ENCODE measurements around the gene CYP4A22. TPM values are rescaled to one million over a fixed set of nuclear protein-coding genes. Genes with fewer than 3 reads are reported as not detected.
"Not testable (repeated sequence)": the region's sequence is repeated elsewhere in the genome, so short reads cannot be mapped to it uniquely, and the experiment has no call there.

Gene CYP4A22
- total and polyA plus RNA-seq, 4 experiments from 2014 or later, result not detected

DNA sequence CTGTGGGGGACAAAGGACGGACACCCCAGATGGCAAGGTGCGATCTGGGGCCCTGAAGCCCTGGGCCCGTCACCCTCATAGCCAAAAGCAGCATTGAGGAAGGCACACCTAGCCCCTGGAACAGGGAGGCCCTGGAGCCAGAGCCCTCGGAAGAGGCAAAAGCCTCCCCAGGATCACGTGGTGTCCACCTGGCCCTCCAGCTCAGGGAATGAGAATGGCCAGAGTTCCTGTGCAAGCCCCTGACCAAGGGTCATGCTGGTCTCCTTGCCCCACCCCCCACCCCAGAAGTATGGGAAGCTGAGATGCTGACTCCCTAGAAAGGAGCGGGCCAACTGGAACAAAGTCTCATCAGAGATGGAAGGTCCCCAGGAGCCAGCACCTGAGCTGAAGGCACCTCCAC lies 53.6 kb downstream of the CYP4A22 start:
- POLR2A ChIA-PET (ENCODE audit: partially characterized antibody), result no interaction called here
- Mint-ChIP-seq H3K27ac (no peak overlapping the region), H3K4me3 (no peak overlapping the region), H3K27me3 (peaks cover 6% of the 10 kb centered on the region in 2 donors), H3K9me3 (no peaks in the 10 kb centered on the region), H3K4me1 (peaks cover 0 to 4% (median 4%) of the 10 kb centered on the region in 4 donors), H3K36me3 (no peaks in the 10 kb centered on the region)
- Histone ChIP-seq H3K27ac (ENCODE audit: low read depth, low read length) (no peak overlapping the region), H3K9me3 (ENCODE audit: control insufficient read depth in 1 of 2, low read length in 2 of 2) (no peaks in the 10 kb centered on the region), H3K4me3 (ENCODE audit: low read length in 2 of 2) (no peak overlapping the region), H3K4me1 (ENCODE audit: insufficient read depth, low read length) (no peaks in the 10 kb centered on the region), H3K36me3 (ENCODE audit: insufficient read depth, low read length) (no peaks in the 10 kb centered on the region), H3K27me3 (ENCODE audit: insufficient read depth, low read length) (no peaks in the 10 kb centered on the region)
- DNase-seq, result no peak
- CTCF ChIA-PET (ENCODE audit: partially characterized antibody), result interaction anchor here (1.4 to 8.8 kb wide), 4 partner anchors 12 to 535 kb away, joined by 7 to 169 read pairs (median 40); no protein-coding TSS in a partner anchor
- intact Hi-C loops (cut with micrococcal nuclease), result loop anchor here (5.0 kb wide), 1 partner anchor 536 kb away; no protein-coding TSS in a partner anchor

DNA sequence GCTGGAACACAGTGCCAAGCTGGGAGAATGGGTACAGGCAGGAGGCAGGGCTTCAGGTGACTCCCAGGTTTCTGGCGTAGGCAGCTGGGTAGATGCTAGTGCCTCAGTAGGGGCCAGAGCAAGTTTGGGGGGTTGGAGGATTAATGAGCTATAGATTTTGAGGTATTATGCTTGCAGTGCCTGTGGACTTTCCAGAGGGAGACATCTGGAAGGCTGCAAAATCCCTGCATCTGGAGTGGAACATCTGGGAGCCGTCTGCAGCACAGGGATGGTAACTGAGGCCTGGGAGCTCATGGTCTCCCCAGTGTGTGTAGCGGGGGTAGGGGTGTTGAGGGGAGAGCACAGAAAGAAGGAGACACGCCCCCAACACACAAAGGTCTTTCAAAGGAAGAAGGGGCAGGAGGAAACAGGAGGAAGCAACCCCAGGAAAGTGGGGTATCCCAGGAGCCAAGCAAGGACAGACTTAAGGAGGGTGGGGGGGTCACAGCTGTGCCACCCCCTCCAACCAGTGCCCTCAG lies 54.8 kb downstream of the CYP4A22 start:
- Mint-ChIP-seq H3K27me3 (peaks cover 6 to 8% of the 10 kb centered on the region in 2 donors), H3K27ac (peak overlapping the region in 1 of 7 donors; percentile 54), H3K4me1 (peaks cover 0 to 4% (median 4%) of the 10 kb centered on the region in 4 donors), H3K9me3 (no peaks in the 10 kb centered on the region), H3K36me3 (no peaks in the 10 kb centered on the region), H3K4me3 (no peak overlapping the region)
- POLR2A ChIA-PET (ENCODE audit: partially characterized antibody), result interaction anchor here (0.8 kb wide), 1 partner anchor 13 kb away, joined by 4 read pairs; no protein-coding TSS in a partner anchor
- no peaks in the 10 kb centered on the region for H3K27me3 ChIP-seq (ENCODE audit: insufficient read depth, low read length)
- no peaks in the 10 kb centered on the region for H3K4me1 ChIP-seq (ENCODE audit: insufficient read depth, low read length)
- no peaks in the 10 kb centered on the region for H3K36me3 ChIP-seq (ENCODE audit: insufficient read depth, low read length)
- intact Hi-C loops (cut with micrococcal nuclease), result loop anchor here (5.0 kb wide), 1 partner anchor 535 kb away; no protein-coding TSS in a partner anchor
- H3K27ac ChIP-seq (ENCODE audit: low read depth, low read length), result no peak overlapping the region
- no peaks in the 10 kb centered on the region for H3K9me3 ChIP-seq (ENCODE audit: control insufficient read depth in 1 of 2, low read length in 2 of 2)
- no peak for DNase-seq
- H3K4me3 ChIP-seq (ENCODE audit: low read length in 2 of 2), result no peak overlapping the region
- CTCF ChIA-PET (ENCODE audit: partially characterized antibody), result interaction anchor here (1.0 to 8.8 kb wide), 10 partner anchors 10 to 534 kb away, joined by 3 to 169 read pairs (median 14); no protein-coding TSS in a partner anchor

DNA sequence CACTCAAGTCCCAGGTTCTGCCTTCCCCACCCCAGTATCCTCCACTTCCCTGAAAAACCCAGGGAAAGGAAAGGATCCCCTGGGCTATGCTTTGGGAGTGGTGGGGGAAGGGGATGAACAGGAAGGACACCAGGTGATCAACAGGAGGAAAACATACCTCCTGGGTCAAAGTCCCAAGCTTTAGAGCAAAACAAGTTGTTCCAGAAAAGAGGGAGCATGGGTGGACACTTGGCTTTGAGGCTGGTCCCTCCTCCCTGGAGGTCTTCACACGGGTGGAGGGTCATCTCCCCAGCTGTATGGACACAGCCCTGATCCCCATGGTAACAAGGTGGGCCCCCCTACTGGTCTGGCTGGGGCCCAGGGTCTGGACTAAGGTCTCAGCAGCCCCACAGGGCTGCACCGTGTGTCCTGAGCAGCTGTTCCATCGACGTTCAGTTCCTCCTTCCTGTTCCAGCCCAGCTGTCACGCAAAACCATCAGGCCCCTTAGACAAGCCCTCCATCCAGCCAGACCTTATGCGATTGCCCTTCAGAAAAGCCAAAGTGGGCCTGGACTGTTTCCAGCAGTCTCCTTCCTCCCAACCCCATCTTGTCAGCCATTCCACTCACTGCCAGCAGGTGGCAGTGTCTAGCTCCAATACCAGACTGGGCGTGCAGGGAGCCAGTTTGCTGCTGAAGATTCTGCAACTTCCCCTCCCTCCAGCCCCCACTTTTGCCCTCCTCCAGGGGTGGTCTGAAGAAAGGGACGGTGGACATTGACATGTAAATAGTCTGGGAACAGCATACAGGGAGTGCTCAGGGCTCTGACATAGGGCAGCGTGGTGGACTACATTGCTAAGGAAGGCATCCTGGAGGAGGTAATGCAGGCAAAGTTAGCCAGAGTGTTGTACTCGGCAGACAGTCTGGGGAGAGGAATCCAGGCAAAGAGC lies 55.5 kb downstream of the CYP4A22 start:
- Histone ChIP-seq H3K4me1 (ENCODE audit: insufficient read depth, low read length) (no peaks in the 10 kb centered on the region), H3K27me3 (ENCODE audit: insufficient read depth, low read length) (no peaks in the 10 kb centered on the region), H3K36me3 (ENCODE audit: insufficient read depth, low read length) (no peaks in the 10 kb centered on the region), H3K4me3 (ENCODE audit: low read length in 2 of 2) (no peak overlapping the region), H3K27ac (ENCODE audit: low read depth, low read length) (no peak overlapping the region), H3K9me3 (ENCODE audit: control insufficient read depth in 1 of 2, low read length in 2 of 2) (no peaks in the 10 kb centered on the region)
- Mint-ChIP-seq H3K36me3 (no peaks in the 10 kb centered on the region), H3K9me3 (no peaks in the 10 kb centered on the region), H3K4me1 (peaks cover 0 to 4% (median 4%) of the 10 kb centered on the region in 4 donors), H3K4me3 (no peak overlapping the region), H3K27me3 (peaks cover 7 to 9% of the 10 kb centered on the region in 2 donors), H3K27ac (no peak overlapping the region)
- peak; percentile 42 to 59 (median 53) for DNase-seq
- CTCF ChIA-PET (ENCODE audit: partially characterized antibody), result interaction anchor here (0.6 to 8.8 kb wide), 29 partner anchors 10 to 534 kb away, joined by 3 to 169 read pairs (median 3); partner anchors contain the start of gene FOXD2
- POLR2A ChIA-PET (ENCODE audit: partially characterized antibody), result interaction anchor here (0.8 kb wide), 1 partner anchor 14 kb away, joined by 4 read pairs; no protein-coding TSS in a partner anchor
- intact Hi-C loops (cut with micrococcal nuclease), result loop anchor here (1.0 to 5.0 kb wide), 5 partner anchors 71 to 535 kb away; no protein-coding TSS in a partner anchor

DNA sequence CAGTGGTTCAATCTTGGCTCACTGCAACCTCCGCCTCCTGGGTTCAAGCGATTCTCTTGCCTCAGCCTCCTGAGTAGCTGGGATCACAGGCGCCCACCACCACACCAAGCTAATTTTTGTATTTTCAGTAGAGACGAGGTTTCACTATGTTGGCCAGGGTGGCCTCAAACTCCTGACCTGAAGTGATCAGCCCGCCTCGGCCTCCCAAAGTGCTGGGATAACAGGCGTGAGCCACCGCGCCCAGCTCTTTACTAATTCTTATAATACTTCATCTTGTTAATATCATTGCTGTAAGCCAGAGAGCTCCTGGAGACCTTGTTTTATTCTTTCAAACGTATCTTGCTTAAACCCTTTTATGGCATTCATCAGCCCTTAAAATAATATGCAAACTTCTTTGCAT lies 56.3 kb downstream of the CYP4A22 start:
- H3K36me3 ChIP-seq (ENCODE audit: insufficient read depth, low read length); H3K4me3 Mint-ChIP-seq; H3K9me3 ChIP-seq (ENCODE audit: control insufficient read depth in 1 of 2, low read length in 2 of 2); H3K4me1 ChIP-seq (ENCODE audit: insufficient read depth, low read length); H3K4me1 Mint-ChIP-seq; H3K27ac ChIP-seq (ENCODE audit: low read depth, low read length); POLR2A ChIA-PET (ENCODE audit: partially characterized antibody); H3K36me3 Mint-ChIP-seq; H3K27me3 ChIP-seq (ENCODE audit: insufficient read depth, low read length); H3K4me3 ChIP-seq (ENCODE audit: low read length in 2 of 2); DNase-seq; H3K9me3 Mint-ChIP-seq: not testable (repeated sequence)
- peak overlapping the region in 1 of 7 donors; percentile 26 for H3K27ac Mint-ChIP-seq
- intact Hi-C loops (cut with micrococcal nuclease), result loop anchor here (1.0 to 5.0 kb wide), 5 partner anchors 70 to 534 kb away; no protein-coding TSS in a partner anchor
- peaks cover 15 to 17% of the 10 kb centered on the region in 2 donors for H3K27me3 Mint-ChIP-seq
- CTCF ChIA-PET (ENCODE audit: partially characterized antibody), result interaction anchor here (0.6 to 8.8 kb wide), 29 partner anchors 9 to 533 kb away, joined by 3 to 169 read pairs (median 4); partner anchors contain the start of gene FOXD2

DNA sequence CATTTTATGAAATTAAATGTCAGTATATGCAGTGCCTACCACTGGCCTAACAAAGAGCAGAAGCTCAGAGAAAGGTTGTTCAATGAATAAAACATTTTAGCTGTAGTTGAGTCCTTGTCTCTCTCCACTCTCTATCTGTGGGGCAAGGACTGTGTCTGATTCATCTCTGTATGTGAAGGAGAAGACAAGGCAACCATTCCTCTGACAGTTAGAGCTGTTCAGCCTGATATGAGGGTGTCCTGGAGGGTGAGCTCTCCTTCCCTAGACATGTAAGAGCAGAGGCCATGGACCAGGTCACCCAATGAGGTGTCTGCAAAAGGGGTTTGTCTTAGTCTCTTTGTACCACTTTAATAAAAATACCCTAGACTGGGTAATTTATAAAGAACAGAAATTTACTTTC lies 57.1 kb downstream of the CYP4A22 start:
- peaks cover 0 to 2% (median 0%) of the 10 kb centered on the region in 8 donors for H3K9me3 Mint-ChIP-seq
- H3K36me3 Mint-ChIP-seq, result no peaks in the 10 kb centered on the region
- no peak for DNase-seq
- intact Hi-C loops (cut with micrococcal nuclease), result loop anchor here (5.0 kb wide), 1 partner anchor 533 kb away; no protein-coding TSS in a partner anchor
- peaks cover 0 to 4% (median 4%) of the 10 kb centered on the region in 4 donors for H3K4me1 Mint-ChIP-seq
- no peak overlapping the region for H3K27ac Mint-ChIP-seq
- ChIA-PET CTCF (ENCODE audit: partially characterized antibody) (interaction anchor here (0.9 to 8.8 kb wide), 15 partner anchors 8 to 517 kb away, joined by 3 to 169 read pairs (median 4); no protein-coding TSS in a partner anchor), POLR2A (ENCODE audit: partially characterized antibody) (no interaction called here)
- Histone ChIP-seq H3K27me3 (ENCODE audit: insufficient read depth, low read length) (no peaks in the 10 kb centered on the region), H3K4me3 (ENCODE audit: low read length in 2 of 2) (no peak overlapping the region), H3K27ac (ENCODE audit: low read depth, low read length) (no peak overlapping the region), H3K36me3 (ENCODE audit: insufficient read depth, low read length) (no peaks in the 10 kb centered on the region), H3K4me1 (ENCODE audit: insufficient read depth, low read length) (no peaks in the 10 kb centered on the region), H3K9me3 (ENCODE audit: control insufficient read depth in 1 of 2, low read length in 2 of 2) (no peaks in the 10 kb centered on the region)
- H3K4me3 Mint-ChIP-seq, result no peak overlapping the region
- peaks cover 23 to 25% of the 10 kb centered on the region in 2 donors for H3K27me3 Mint-ChIP-seq

DNA sequence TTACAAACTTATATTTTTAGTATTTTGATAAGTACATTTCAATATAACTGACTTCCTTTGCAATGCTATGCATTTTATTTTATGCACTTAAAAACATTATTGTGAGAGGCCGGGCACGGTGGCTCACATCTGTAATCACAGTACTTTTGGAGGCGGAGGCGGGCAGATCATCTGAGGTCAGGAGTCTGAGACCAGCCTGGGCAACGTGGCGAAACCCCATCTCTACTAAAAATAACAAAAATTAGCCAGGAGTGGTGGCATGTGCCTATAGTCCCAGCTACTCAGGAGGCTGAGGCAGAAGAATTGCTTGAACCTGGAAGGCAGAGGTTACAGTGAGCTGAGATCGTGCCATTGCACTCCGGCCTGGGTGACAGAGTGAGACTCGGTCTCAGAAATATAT lies 58.7 kb downstream of the CYP4A22 start:
- H3K36me3 ChIP-seq (ENCODE audit: insufficient read depth, low read length); POLR2A ChIA-PET (ENCODE audit: partially characterized antibody); intact Hi-C loops (cut with micrococcal nuclease); H3K4me3 ChIP-seq (ENCODE audit: low read length in 2 of 2); H3K27ac ChIP-seq (ENCODE audit: low read depth, low read length); H3K4me3 Mint-ChIP-seq; H3K36me3 Mint-ChIP-seq; H3K27ac Mint-ChIP-seq; H3K4me1 Mint-ChIP-seq; H3K4me1 ChIP-seq (ENCODE audit: insufficient read depth, low read length); DNase-seq; H3K9me3 Mint-ChIP-seq; H3K27me3 ChIP-seq (ENCODE audit: insufficient read depth, low read length); H3K9me3 ChIP-seq (ENCODE audit: control insufficient read depth in 1 of 2, low read length in 2 of 2): not testable (repeated sequence)
- peaks cover 28 to 30% of the 10 kb centered on the region in 2 donors for H3K27me3 Mint-ChIP-seq
- CTCF ChIA-PET (ENCODE audit: partially characterized antibody), result interaction anchor here (1.5 to 2.0 kb wide), 2 partner anchors 8 to 17 kb away, joined by 4 to 6 read pairs; no protein-coding TSS in a partner anchor

DNA sequence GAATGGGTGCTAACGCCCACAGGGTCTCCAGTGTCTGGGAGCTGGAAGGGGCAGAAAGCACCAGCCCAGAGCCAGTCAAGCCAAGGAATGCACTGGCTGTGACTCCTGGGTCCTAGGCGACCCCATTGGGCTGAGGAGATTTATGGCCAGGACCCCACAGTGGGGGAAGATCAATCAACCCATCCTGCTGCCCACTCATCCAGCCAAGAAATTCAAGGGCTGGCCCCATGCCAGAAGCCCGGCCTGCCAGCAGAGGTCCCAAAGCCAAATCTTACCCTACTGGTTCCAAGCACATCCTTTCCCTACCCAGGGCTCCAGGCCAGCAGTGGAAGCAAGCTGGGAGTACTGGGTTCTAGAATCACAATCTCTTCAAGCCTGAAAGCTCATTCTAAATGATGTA lies 59.4 kb downstream of the CYP4A22 start:
- no peak overlapping the region for H3K4me3 ChIP-seq (ENCODE audit: low read length in 2 of 2)
- H3K27me3 Mint-ChIP-seq, result peaks cover 28 to 31% of the 10 kb centered on the region in 2 donors
- no peaks in the 10 kb centered on the region for H3K36me3 Mint-ChIP-seq
- H3K4me1 Mint-ChIP-seq, result peaks cover 0 to 4% (median 4%) of the 10 kb centered on the region in 4 donors
- no peak overlapping the region for H3K27ac ChIP-seq (ENCODE audit: low read depth, low read length)
- no peaks in the 10 kb centered on the region for H3K4me1 ChIP-seq (ENCODE audit: insufficient read depth, low read length)
- H3K27me3 ChIP-seq (ENCODE audit: insufficient read depth, low read length), result no peaks in the 10 kb centered on the region
- no peak for DNase-seq
- no peaks in the 10 kb centered on the region for H3K36me3 ChIP-seq (ENCODE audit: insufficient read depth, low read length)
- no peaks in the 10 kb centered on the region for H3K9me3 ChIP-seq (ENCODE audit: control insufficient read depth in 1 of 2, low read length in 2 of 2)
- H3K27ac Mint-ChIP-seq, result no peak overlapping the region
- intact Hi-C loops (cut with micrococcal nuclease), result no loop called here
- POLR2A ChIA-PET (ENCODE audit: partially characterized antibody), result no interaction called here
- CTCF ChIA-PET (ENCODE audit: partially characterized antibody), result interaction anchor here (1.5 to 2.0 kb wide), 2 partner anchors 8 to 18 kb away, joined by 4 to 6 read pairs; no protein-coding TSS in a partner anchor
- H3K9me3 Mint-ChIP-seq, result peaks cover 0 to 2% (median 0%) of the 10 kb centered on the region in 8 donors
- no peak overlapping the region for H3K4me3 Mint-ChIP-seq

Measured in CD4-positive, alpha-beta memory T cell (primary cell).